Limb (tissue), 2 donors: ENCODE data around the gene TMEM72.

Experiments used
- DNase-seq, 2 donors: peaks; one replicate each; pipeline ENCODE4 v3.0.0-alpha.2; 2016; ENCODE audit errors: extremely low spot score in 2 of 2

The TMEM72 gene

DNA sequence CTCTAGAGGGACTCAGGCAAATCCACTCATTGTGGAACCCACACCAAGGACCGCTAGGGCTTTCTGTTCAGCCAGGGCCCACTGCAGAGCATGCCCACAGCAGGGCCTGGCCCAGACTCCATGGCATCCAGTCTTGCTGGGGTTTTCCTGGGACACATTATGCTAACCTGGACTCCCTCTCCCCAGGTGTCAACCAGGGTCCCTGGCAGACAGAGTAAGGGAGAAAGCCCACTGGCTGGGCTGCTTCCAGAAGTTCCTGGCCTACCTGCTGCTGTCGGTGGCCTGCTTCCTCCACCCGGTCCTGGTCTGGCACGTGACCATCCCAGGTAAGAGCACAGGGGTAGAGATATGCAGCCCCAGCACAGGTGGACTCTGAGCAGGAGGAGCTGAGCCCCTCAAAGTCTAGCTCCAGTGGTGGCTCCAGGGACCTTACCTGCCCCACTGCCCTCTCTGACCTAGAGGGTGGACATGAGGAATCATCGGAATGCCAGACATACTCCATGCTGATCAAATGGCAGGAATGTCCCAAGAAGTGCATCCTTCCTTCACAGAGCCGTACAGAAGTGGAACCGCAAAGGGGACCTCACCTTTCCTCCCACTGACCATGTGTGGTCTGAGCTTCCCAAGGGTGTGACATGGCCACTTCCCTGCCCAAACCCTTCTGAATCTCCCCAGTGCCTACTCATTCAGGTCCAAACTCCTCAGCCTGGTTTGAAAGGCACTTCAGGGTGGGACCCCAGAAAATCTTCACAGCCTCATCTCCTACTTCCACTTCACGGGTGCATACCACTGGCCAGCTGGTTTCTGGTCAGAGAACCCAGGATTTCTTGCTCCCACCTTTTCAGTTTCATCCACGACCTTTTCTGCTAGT lies 22.5 kb downstream of the TMEM72 start:
- no peak for DNase-seq

DNA sequence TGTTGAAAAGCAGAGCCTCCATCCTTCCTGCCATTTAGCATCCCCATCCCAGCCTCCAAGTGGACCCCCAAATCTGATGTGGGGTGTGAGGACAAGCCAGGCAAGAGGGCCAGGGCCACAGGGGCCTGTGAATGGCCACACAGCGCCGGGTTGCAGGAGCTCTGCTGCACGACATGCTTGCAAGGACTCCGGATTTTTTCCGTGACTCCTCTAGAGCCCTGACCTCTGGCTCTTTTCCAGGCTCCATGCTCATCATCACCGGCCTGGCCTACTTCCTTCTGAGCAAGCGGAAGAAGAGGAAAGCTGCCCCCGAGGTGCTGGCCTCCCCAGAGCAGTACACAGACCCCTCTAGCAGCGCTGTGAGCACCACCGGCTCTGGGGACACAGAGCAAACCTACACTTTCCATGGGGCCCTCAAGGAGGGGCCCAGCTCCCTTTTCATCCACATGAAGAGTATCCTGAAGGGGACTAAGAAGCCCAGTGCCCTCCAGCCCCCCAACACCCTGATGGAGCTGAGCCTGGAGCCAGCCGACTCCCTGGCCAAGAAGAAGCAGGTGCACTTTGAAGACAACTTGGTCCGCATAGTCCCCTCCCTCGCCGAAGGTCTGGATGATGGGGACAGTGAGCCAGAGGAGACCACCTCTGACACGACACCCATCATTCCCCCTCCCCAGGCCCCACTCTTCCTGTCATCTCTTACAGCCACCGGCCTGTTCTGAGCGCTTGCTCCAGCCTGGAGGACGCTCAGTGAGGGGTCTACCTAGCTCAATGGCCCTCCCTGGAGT lies 23.5 kb downstream of the TMEM72 start:
- DNase-seq, result no peak

DNA sequence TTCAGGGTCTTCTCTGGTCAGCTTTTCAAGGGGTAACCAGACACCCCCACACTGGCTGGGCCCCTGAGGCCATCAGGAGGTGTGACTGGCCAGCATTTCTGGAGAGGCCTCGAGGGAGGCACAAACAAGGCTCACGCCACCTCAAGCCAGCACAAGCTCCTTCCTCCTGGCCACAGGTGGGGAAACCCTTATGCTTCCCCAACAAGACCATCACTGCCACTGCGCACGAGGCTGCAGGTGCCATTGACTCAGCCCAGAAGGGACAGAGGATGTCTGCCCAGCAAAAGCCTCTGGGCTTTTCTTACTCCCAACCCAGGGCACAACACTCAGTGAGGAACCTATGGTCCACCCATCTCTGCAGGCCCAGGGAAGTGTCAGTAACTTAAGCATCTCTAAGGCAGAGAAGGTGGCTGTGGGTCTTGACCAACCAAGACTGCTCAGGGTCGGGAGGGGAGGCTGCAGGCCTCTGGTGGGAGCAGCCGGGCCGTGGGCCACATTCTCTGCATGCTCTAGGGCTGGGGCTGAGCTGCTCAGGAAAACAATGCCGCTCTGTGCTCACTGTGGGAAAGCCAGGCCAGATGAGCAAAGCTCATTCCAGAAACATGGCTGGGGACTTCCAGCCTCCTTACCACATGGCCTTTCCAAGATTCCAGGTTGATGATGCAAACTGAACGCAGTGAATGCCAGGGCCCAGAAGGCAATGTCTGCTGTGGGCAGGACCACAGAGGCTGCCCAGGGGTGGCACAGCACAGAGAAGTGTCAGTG lies 24.2 kb downstream of the TMEM72 start:
- peak; percentile 70 to 79 for DNase-seq

DNA sequence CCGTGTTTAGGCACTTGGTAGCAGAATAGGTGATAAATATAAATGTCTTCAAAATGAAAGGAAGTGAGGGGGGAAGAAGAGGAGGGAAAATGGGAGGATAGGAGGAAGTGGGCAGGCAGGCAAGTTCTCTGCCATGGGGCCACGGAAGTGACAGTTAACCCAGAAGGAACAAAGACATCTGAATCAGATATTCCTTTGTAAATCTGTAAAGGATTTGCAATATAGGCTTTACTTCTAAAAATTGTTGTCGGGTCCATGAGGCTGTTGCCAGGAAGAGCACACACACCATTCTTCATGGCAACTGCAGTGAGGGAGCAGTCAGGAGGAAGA lies 24.8 kb downstream of the TMEM72 start:
- no peak for DNase-seq

DNA sequence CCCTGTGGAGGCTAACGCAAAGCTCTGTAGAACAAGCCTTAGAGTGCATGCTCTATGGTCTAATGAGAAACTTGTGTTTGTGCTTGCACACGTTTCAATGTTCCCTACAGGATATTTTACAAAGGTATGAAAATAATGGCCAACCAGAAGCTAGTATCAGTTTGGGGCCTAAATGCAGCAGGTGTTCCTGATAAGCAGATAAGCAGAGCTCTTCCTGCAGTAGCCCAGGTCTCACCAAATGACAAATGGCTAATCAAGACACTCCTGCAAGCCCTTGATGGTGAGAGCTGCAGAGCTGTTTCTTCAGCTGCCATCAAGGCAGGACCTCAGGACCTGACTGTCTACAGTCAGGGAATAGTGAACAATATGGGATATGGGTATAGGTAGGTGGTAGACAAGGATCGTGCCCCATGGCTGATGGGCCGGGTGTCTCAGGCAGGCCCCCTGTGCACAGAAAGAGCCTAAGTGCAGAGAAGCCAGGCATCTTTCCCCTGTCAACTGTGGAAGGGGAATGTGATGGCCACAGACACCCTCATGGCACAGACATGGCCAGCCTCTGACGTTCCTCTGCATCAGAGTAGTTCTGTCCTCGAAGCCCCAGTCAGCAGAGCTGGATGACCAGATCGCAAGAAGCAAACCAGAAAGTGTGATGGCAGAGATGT lies 25.3 kb downstream of the TMEM72 start:
- no peak for DNase-seq

DNA sequence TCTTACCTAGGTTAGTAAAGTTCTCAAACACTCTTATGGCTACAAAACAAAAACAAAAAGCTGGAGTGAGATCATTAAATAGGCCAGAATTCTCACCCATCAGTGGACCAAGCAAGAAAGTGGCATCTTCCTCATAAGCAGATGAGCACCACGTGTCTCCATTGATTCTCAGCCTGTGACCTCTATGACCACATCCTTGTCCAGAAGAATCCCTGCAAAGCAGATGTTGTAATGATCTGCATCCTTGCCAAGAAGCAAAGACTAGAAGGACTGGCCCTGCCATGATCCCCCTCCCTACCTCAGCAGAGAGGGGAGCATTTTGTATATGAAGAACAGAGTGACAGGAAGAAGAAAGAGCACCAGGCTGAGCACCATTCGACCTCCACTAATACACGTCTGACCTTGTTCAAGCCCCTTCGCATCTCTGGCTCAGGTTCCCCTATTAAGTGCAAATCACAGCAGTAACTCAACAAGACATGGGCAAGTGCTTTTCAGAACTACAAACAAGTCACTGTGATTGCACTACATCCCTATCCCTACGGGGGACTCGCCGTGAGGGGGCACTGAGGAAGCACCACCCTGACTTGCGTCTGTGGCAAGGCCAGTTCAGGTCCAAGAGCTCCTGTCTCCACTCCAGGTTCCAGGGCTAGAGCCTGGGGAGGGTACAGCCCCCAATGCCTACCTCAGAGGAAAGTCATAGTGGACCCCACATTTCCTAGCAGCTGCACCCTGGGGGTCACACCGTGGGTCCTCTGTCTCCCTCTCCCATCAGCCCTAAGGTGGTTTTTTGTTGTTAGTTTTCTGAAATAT lies 26.3 kb downstream of the TMEM72 start:
- DNase-seq, result no peak

DNA sequence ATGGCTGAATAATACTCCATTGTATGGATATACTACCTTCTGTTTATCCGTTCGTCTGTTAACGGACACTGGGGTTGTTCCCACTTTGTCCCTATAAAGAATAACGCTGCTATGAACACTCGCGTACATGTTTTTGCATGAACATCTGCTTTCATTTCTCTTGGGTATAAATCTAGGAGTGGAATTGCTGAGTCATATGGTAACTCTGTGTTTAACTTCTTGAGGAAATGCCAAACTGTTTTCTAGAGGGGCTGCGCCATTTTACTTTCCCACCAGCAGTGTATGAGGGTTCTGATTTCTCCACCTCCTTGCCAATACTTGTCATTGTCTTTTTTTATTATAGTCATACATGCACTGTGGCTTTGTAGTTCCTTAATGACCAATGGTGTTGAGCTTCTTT lies 27.8 kb downstream of the TMEM72 start:
- no peak for DNase-seq

DNA sequence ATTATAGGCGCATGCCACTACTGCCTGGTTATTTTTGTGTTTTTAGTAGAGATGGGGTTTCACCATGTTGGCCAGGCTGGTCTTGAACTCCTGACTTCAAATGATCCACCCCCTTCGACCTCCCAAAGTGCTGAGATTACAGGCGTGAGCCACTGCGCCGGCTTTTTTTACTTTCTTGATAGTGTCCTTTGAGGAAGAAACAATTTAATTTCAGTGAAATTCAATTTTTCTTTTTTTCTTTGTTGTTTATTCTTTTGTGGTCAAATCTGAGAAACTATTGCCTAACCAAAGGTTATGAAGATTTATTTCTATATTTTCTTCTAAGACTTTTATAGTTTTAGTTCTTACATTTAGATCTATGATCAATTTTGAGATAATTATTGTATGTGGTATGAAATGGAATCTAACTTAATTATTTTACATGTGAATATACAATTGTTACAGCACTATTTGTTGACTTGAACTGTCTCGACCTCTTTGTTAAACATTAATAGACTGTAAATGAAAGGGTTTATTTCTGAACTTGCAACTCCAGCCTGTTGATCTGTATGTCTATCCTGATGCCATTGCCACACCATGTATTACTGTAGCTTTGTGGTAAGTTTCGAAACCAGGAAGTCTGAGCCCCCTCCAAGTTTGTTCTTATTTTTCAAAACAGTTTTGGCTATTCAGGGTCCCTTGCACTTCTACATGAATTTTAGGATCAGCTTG lies 28.7 kb downstream of the TMEM72 start:
- DNase-seq, result no peak

DNA sequence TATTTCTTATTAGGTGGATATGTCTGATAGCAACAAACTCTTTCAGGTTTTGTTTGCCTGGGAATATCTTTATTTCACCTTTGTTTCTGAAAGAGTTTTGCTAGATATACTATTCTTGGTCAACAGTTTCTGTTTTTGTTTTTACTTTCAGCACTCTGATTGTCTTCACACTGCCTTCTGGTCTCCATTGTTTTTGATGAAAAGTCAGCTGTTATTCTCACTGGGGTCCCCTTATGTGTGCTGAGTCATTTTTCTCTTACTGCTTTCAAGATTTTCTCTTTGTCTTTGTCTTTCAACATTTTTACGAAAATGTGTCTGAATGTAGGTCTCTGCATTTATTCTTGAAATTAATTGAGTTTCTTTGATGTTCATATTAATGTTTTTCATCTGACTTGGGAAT lies 33.2 kb downstream of the TMEM72 start:
- DNase-seq, result no peak

DNA sequence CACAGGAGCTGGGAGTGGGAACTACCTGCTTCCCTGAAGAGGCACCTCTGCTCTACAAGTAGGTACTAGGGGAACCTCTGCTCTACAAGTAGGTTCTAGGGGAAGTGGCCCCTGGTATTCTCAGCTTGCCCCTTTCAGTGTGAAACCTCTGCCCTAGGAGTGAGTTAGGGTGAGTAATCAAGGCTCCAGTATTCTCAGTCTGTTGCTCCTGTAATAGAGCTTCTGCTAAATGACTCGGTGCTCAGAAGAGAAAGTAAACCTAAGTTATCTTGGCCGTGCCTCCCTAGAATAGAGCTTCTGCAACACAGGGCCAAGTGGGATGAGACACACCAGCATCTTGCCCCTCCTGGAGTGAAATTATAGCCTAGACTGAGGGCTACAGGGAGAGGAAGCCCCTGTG lies 35.1 kb downstream of the TMEM72 start:
- DNase-seq, result no peak

DNA sequence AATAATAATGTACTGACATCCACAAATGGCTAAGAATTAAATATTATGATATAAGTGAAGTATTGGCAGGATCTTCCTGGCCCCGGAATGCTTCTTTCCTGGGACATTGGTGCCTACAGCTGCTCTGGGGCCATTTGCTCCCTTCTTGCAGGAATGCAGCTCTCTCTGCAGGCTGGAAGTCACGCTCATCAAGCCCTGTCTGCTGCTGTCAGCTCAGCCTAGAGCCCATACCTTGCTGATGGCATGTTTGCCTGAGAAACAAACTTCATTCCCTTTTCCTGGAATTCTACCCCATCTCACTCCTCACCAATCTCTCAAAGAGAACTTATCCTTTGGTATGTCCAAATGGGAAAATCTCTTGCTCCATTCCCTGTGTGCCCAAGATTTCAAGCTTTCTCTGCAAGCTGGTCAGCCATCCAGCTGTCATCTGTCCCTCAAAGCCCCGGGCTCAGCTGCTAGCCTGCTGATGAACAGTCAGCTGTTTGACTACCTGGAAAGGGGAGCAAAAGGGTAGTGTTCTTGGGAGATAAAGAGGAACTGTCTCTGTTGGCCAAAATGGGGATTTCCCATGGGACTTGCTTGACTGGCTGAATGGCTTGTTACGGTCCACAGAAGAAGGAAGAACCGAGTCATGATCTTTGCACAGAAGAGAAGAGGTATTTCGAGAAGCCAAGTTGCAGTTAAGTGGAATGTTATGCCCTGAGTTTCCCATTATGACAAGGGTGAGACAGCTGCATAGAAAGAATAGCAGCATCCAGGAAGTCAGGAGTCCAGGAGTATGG lies 36.4 kb downstream of the TMEM72 start:
- DNase-seq, result peak in 1 of 2 donors; percentile 45

DNA sequence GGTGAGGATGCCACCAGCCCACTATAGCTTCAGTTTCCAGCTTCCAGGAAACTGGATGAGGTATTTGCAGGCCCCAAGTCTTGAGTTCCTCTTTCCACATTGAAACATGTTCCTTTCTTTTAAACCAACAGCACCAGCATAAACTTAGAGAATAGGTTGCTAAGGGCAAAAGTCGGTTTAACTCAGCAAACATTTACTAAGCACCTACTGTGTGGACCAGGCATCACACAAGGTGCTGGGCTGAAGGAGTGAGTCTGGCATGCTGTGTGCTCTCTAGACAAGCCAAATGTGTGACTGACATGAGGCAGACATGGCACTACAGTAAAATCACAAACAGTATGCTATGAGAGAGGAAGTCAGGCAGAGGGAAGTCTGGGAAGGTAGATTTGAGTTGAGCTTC lies 37.5 kb downstream of the TMEM72 start:
- DNase-seq, result no peak

DNA sequence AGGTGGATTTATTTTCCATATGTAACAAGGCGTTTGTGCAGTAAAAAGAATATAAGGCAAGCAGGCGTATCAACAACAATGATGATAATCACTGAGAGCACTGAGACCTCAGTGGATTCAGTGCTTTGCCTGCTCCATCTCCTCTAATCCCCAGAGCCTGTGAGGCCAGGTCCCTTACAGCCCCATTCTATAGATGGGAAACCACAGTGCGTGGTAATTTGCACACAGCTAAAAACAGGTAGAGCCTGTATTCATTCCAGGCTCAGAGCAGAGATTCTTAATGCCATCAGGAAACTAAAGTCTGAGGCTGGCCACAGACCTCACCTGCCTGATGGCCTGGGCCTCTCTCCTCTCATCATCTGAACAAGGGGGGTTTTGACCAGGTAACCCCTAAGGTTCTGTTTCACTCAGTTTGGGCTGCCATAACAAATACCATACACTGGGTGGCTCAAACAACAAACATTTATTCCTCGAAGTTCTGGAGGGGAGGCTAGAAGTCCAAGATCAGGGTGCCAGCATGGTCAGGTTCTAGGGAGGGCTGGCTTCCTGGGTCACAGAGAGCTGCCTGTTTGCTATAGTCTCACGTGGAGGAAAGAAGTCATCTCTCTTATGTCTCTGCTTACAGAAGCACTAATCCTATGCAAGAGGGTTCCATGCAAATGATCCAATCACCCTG lies 38.1 kb downstream of the TMEM72 start:
- DNase-seq, result no peak

DNA sequence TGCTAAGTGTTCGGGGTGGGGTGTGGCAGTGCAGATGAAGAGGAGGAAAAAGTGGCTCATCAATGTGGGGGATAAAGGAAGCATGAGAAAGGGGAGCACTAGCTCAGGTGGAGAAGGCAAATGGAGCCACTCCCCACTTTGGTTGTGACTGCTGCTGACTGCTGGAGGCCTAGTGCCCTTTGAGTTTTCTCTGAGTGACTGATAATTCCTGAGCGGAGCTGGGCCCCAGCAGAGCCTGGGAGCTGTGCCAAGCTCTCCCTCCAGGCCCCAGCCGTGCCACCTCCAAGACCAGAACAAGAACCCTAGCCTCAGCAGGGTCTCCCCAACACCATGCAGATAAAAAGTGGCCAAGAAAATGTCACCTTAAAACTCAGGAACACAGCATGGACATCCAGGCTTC lies 38.8 kb downstream of the TMEM72 start:
- DNase-seq, result no peak

DNA sequence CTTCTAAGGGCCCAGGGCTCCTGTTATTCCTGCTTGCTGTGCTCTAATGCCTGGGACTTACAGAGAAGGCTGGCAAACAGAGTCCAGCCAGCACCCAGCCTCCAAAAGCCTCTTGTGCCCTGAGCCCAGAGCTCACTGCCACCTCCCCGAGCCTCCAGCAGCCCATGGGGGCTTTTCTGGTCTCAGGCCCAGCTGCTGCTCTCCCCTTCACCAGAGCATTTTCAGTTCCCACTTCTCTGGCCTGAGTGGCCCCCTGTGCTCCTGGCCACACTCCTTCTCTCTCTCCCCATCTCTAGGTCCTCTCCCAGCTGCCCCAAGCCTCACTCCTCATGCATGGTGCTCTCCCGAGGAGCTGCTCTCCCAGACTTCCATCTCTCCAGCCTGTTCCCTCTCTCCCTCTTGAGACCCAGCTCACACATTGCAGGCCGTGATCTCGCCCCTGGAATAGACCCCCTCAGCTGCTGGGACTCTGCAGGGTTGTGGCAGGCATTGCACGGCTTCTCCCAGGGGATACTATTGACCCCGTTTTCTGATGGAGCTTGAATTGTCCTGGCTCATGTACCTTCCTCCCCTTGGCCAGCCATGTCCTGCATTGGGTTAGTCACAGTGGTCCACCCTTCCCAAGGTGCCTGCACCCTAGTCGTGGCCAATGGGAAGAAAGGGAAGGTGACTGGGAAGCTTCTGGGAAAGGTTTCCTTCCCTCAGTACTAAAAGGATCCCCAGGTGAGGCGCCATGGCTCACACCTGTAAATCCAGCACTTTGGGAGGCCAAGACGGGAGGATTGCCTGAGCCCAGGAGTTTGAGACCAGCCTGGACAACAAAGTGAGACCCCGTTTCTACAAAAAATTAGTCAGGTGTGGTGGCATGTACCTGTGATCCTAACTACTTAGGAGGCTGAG lies 39.4 kb downstream of the TMEM72 start:
- no peak for DNase-seq

DNA sequence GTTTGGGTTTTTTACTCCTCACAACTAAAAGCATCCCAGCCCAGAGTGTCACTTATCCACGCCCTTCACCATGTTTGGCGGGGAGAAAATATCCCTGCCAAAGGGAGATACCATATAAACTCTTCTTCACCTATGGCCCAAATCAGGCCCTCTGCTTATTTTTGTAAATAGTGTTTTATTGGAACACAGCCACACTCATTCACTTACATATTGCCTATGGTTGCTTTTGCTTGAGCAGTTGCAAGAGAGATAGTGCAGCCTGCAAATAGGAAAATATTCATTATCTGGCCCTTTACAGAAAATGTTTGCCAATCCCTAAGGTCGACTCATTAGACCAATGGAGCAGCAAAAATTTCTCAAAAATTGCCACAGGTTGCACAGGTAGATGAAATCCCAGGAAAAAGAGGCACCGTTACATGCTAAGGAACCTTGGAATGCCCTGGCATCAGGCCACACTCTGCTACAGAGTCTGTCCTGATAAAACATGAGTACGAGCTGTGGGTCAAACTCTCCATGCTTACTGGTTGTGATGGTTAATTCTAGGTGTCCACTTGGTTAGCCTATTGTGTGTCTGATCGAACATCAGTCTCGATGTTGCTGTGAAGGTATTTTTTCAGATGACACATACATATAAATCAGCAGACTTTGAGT lies 40.6 kb downstream of the TMEM72 start:
- no peak for DNase-seq

DNA sequence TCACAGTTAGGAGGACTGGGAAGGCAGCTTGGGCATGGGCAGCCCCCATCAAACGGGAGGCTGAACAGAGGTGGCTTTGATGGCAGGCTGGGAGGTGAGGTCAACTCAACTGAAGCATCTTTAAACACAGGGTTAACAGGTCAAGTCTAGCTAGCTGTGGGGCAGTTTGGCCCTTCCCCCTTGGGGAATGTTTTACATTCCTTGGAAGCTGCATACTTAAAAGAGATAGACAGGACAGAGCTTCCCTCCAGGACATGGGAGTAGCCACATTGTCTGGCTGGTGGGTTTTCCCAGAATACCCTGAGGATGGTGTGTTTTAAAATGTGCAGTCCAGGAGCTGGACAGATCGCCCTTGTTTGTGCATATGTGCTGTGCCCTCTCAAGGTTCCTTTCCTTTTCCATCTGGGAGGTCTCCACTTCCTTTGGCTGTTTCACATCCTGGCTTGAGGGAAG lies 41.7 kb downstream of the TMEM72 start:
- no peak for DNase-seq
